Measurements from ENCODE around the gene HMX2.

HMX2 gene

DNA sequence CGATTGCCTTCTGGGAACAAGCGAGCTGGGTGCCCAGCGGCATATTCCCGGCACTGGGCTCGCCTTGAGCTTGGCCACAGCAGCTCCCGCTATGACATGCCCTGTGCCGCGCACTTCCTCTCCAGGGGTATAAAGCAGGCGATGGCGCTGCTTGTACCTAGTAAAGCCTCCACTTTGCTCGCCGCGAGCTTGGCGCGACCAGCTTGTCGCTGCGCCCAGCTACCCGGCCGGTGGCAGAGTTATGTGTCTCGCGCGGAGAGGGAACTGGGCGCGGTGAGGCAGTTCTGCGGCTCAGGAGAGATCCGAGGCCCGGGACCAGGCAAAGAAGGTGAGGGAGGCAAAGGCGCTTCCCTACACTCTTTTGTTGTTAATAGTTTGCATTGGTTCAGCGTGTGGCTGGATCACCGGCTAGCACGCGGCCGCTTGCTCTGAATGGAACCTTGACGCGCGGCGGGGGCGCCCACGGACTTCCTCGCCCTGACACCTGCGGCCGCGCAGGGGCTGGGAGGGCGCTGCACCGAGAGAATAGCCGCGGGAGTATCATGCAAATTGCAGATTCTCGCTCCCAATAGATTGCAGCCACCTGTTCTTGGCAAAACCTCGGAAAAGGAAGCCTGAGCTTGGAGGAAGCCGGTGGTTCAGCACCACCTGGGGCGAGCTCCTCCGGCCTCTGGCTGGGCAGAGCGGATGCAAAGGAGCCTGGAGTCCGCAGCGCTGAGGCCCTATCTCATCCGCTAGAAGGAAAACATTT, 3.2 kb downstream of the HMX2 start:
- H3K9me3 ChIP-seq, result no peaks in the 10 kb centered on the region
- TF ChIP-seq, protein P1, sequence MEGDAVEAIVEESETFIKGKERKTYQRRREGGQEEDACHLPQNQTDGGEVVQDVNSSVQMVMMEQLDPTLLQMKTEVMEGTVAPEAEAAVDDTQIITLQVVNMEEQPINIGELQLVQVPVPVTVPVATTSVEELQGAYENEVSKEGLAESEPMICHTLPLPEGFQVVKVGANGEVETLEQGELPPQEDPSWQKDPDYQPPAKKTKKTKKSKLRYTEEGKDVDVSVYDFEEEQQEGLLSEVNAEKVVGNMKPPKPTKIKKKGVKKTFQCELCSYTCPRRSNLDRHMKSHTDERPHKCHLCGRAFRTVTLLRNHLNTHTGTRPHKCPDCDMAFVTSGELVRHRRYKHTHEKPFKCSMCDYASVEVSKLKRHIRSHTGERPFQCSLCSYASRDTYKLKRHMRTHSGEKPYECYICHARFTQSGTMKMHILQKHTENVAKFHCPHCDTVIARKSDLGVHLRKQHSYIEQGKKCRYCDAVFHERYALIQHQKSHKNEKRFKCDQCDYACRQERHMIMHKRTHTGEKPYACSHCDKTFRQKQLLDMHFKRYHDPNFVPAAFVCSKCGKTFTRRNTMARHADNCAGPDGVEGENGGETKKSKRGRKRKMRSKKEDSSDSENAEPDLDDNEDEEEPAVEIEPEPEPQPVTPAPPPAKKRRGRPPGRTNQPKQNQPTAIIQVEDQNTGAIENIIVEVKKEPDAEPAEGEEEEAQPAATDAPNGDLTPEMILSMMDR (IDR thresholded peaks at IDR 0.05), result no peak
- intact Hi-C loops (cut with DNase I; ENCODE audit: low total_unique reads), result loop anchor here (5.0 kb wide), 1 partner anchor 144 kb away; the partner anchor contains the start of genes ACADSB and IKZF5
- peaks cover 0 to 59% (median 52%) of the 10 kb centered on the region in 4 donors for H3K4me1 ChIP-seq
- DNase-seq, result no peak
- H3K27ac ChIP-seq, result no peak overlapping the region
- peaks cover 0 to 73% of the 10 kb centered on the region in 2 donors for H3K27me3 ChIP-seq
- H3K4me3 ChIP-seq, result peak overlapping the region in 1 of 2 donors; percentile 23
- peaks cover 0 to 1% (median under 1%) of the 10 kb centered on the region in 3 donors for H3K36me3 ChIP-seq

DNA sequence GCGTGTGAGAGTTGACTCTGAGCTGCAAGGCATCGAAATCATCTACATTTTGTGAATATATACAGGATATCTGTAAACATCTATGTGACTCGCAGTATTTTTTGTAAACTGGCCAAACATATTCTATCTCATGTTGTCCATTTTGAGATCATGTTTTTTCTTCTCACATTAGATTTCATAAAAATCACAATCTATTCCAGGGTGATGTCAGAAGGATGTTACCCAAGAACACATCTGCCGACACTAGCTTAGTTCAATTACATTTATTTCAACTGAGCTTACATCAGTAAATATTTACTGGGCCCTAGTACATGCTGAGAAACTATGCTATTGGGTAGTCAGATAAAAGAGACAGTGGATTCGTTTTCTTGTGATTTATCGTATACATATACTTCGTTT, 3.8 kb downstream of the HMX2 start:
- H3K9me3 ChIP-seq, result no peaks in the 10 kb centered on the region
- DNase-seq, result no peak
- H3K4me3 ChIP-seq, result no peak overlapping the region
- TF ChIP-seq, protein P1 (IDR thresholded peaks at IDR 0.05), result no peak
- H3K27me3 ChIP-seq, result peaks cover 0 to 67% of the 10 kb centered on the region in 2 donors
- no peak overlapping the region for H3K27ac ChIP-seq
- intact Hi-C loops (cut with DNase I; ENCODE audit: low total_unique reads), result loop anchor here (5.0 kb wide), 1 partner anchor 144 kb away; the partner anchor contains the start of genes ACADSB and IKZF5
- H3K4me1 ChIP-seq, result peaks cover 0 to 59% (median 48%) of the 10 kb centered on the region in 4 donors
- H3K36me3 ChIP-seq, result peaks cover 4 to 6% (median 5%) of the 10 kb centered on the region in 3 donors

DNA sequence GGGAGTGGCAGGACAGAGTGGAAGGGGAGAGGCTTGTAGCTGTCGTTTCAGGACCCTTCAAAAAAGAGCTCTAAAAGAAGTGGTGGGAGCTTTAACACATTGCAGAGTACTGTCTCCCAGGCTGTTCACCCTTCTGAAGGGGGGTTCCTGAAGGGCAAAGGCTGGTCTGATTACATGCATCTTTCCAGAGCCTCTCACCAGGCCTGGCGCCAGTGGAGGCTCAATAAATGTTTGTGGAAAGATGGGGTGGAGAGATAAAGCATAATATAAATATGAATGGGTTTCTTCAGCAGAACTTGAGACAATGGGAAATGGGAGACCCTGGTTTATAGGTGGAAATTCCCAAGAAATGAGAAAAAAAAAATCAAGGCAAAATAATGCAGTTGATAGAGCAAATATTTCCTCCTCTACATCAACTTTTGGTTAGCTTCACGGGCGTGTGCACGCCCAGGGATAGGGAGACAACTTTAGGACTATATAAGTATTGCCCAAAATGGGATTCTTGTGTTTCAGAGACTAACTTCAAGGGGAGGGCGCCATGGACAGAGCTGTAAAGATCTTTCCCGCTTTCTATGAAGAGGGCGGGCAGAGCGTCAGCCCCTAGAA, 5.7 kb downstream of the HMX2 start:
- Histone ChIP-seq H3K4me1 (peaks cover 0 to 50% (median 37%) of the 10 kb centered on the region in 4 donors), H3K36me3 (peaks cover 10 to 21% (median 13%) of the 10 kb centered on the region in 3 donors), H3K27me3 (peaks cover 0 to 48% of the 10 kb centered on the region in 2 donors), H3K27ac (no peak overlapping the region), H3K9me3 (no peaks in the 10 kb centered on the region), H3K4me3 (no peak overlapping the region)
- DNase-seq, result no peak
- intact Hi-C loops (cut with DNase I; ENCODE audit: low total_unique reads), result loop anchor here (5.0 kb wide), 1 partner anchor 146 kb away; the partner anchor contains the start of genes ACADSB and IKZF5
- TF ChIP-seq, protein P1 (IDR thresholded peaks at IDR 0.05), result no peak

DNA sequence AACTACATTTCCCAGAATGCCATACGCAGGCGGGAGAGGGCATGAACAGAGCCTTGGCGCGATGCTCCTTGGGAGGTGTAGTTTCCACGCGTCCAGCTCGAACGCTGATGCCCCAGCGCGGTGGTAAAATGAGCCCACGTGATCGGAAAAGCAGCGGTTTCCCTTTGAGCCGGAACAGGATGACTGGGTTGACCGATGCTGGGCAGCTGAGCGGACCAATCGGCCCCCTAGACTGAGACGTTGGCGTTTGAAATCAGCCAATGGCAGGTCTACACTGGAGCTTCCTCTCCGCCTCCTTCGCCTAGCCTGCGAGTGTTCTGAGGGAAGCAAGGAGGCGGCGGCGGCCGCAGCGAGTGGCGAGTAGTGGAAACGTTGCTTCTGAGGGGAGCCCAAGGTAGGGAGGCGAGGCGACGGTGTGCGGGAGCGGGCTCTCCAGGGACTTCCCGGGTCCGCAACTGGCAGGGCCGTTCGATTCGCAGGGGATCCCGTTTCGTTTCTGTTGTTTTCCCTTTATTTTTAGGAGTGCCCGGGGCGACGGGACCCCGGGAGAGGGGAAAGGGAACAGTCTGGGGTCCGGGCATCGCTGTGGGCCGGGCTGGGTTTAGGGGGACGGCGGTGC, 6.3 kb downstream of the HMX2 start, which contains the start of gene BUB3:
Gene BUB3, plus strand, starts transcription at position 311 of the 619 bp plus-strand sequence. CDS start 516 bp downstream, outside the sequence.
- TF ChIP-seq, protein P1 (IDR thresholded peaks at IDR 0.05), result peak; percentile 12 to 25
- Histone ChIP-seq H3K27ac (peak within 1 kb of the TSS; percentile 89 to 93), H3K4me3 (peak within 1 kb of the TSS; percentile 95 to 96), H3K9me3 (no peaks in the 10 kb centered on the region), H3K36me3 (peaks cover 10 to 21% (median 13%) of the 10 kb centered on the region in 3 donors), H3K27me3 (peaks cover 0 to 42% of the 10 kb centered on the region in 2 donors), H3K4me1 (peaks cover 0 to 44% (median 33%) of the 10 kb centered on the region in 4 donors)
- intact Hi-C loops (cut with DNase I; ENCODE audit: low total_unique reads), result loop anchor here (5.0 kb wide), 1 partner anchor 147 kb away; the partner anchor contains the start of genes ACADSB and IKZF5
- DNase-seq, result peak; percentile 99
